ENCODE results near the gene KRTAP15-1. TPM values are rescaled to one million over a fixed set of nuclear protein-coding genes. Genes with fewer than 3 reads are reported as not detected.

Gene KRTAP15-1
- total RNA-seq, 1 experiment from 2014 or later = not detected

GRCh38 chr21:30479259-30479658 is 39.2 kb downstream of the KRTAP15-1 start:
- Histone ChIP-seq H3K4me2 (ENCODE audit: low read length) (no peak overlapping the region), H3K79me2 (ENCODE audit: low read length) (no peaks in the 10 kb centered on the region), H4K20me1 (ENCODE audit: low read length) (no peaks in the 10 kb centered on the region), H3K27ac (ENCODE audit: low read length) (no peak overlapping the region), H3K4me1 (ENCODE audit: insufficient read depth, low read length) (no peaks in the 10 kb centered on the region), H2AFZ (ENCODE audit: low read length) (no peak overlapping the region), H3K9me3 (ENCODE audit: low read length) (no peaks in the 10 kb centered on the region), H3F3A (ENCODE audit: low read length, unreplicated experiment) (no peaks in the 10 kb centered on the region), H3K9me2 (replicated peaks; ENCODE audit: low read length) (no peaks in the 10 kb centered on the region), H3K9ac (ENCODE audit: low read length) (no peak overlapping the region), H3K36me3 (ENCODE audit: low read depth, low read length) (no peaks in the 10 kb centered on the region), H3K4me3 (ENCODE audit: low read length) (no peak overlapping the region), H3K27me3 (ENCODE audit: low read length) (peaks cover 10% of the 10 kb centered on the region; the same call in 1 of the 2 replicates)
- no peak for TF ChIP-seq EZH2 (IDR thresholded peaks at IDR 0.05; ENCODE audit: low read length, unreplicated experiment)
- no peak for TF ChIP-seq EZH2phosphoT487 (IDR thresholded peaks at IDR 0.05; ENCODE audit: borderline replicate concordance, low read length)
- TF ChIP-seq, protein P1, sequence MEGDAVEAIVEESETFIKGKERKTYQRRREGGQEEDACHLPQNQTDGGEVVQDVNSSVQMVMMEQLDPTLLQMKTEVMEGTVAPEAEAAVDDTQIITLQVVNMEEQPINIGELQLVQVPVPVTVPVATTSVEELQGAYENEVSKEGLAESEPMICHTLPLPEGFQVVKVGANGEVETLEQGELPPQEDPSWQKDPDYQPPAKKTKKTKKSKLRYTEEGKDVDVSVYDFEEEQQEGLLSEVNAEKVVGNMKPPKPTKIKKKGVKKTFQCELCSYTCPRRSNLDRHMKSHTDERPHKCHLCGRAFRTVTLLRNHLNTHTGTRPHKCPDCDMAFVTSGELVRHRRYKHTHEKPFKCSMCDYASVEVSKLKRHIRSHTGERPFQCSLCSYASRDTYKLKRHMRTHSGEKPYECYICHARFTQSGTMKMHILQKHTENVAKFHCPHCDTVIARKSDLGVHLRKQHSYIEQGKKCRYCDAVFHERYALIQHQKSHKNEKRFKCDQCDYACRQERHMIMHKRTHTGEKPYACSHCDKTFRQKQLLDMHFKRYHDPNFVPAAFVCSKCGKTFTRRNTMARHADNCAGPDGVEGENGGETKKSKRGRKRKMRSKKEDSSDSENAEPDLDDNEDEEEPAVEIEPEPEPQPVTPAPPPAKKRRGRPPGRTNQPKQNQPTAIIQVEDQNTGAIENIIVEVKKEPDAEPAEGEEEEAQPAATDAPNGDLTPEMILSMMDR (conservative IDR thresholded peaks at IDR 0.05; ENCODE audit: low read depth, low read length) = no peak
- intact Hi-C loops (cut with micrococcal nuclease) = no loop called here
- CTCF ChIA-PET = no interaction called here
- no peak for DNase-seq
- POLR2A ChIA-PET (ENCODE audit: unreplicated experiment) = no interaction called here
- no TSS peak for BruUV-seq (replicated peaks)
- ATAC-seq = no peak

DNA sequence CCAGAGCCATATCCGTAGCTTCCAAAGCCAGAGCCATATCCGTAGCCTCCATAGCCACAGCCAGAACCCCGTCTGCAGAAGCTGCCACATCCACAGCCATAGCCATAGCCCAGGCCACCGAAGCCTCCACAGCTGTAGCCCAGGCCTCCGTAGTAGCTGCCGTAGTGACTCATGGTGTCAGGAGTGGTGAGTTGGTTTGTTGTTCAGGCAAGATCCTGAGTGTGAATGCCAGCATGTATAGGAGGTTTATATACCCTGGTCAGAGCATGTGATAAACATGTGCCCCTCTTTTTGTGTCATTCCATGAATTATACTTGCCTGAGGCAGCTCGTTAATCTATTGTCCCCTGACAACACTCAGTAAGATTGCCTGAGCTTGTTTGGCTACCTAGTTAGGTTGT is 40.1 kb downstream of the KRTAP15-1 start, which contains the start of gene KRTAP19-1:
KRTAP19-1 (minus strand) TSS at position 223 of the 400 bp plus-strand sequence; CDS start at position 173, 50 bp downstream.
- ChIA-PET CTCF (no interaction called here), POLR2A (ENCODE audit: unreplicated experiment) (no interaction called here)
- no peak for TF ChIP-seq EZH2phosphoT487 (IDR thresholded peaks at IDR 0.05; ENCODE audit: borderline replicate concordance, low read length)
- TF ChIP-seq, protein P1 (conservative IDR thresholded peaks at IDR 0.05; ENCODE audit: low read depth, low read length) = no peak
- TF ChIP-seq EZH2 (IDR thresholded peaks at IDR 0.05; ENCODE audit: low read length, unreplicated experiment) = no peak
- Histone ChIP-seq H3F3A (ENCODE audit: low read length, unreplicated experiment) (no peaks in the 10 kb centered on the region), H3K36me3 (ENCODE audit: low read depth, low read length) (no peaks in the 10 kb centered on the region), H4K20me1 (ENCODE audit: low read length) (no peaks in the 10 kb centered on the region), H3K9me2 (replicated peaks; ENCODE audit: low read length) (no peaks in the 10 kb centered on the region), H3K27ac (ENCODE audit: low read length) (no peak within 1 kb of the TSS), H3K4me3 (ENCODE audit: low read length) (no peak within 1 kb of the TSS), H3K9me3 (ENCODE audit: low read length) (no peaks in the 10 kb centered on the region), H3K79me2 (ENCODE audit: low read length) (no peaks in the 10 kb centered on the region), H3K27me3 (ENCODE audit: low read length) (peaks cover 10% of the 10 kb centered on the region; the same call in 1 of the 2 replicates), H3K4me1 (ENCODE audit: insufficient read depth, low read length) (no peaks in the 10 kb centered on the region), H3K9ac (ENCODE audit: low read length) (no peak within 1 kb of the TSS), H3K4me2 (ENCODE audit: low read length) (no peak within 1 kb of the TSS), H2AFZ (ENCODE audit: low read length) (no peak within 1 kb of the TSS)
- no peak for DNase-seq
- BruUV-seq (replicated peaks) = no TSS peak
- intact Hi-C loops (cut with micrococcal nuclease) = no loop called here
- no peak; the same call in 1 of the 2 replicates for ATAC-seq

DNA sequence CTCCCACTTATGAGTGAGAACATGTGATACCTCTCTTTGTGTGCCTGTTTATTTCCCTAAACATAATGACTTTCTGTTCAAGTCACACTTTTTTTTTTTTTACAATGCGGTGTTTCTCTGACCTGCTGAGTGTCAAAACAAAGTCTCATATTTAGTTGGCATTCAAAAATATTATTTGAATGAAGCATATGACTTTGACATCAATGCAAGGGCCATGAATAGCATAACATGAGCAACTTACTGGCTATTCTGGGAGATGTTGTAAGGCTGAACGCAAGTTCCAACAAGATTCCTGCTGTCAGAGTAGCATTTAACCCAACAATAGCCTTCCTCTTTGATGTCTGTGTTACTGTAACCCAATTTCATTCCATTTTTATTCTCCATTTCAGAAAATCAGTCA is 42.1 kb downstream of the KRTAP15-1 start:
- Histone ChIP-seq H3K36me3 (ENCODE audit: low read depth, low read length) (no peaks in the 10 kb centered on the region), H3K4me1 (ENCODE audit: insufficient read depth, low read length) (no peaks in the 10 kb centered on the region), H3K79me2 (ENCODE audit: low read length) (no peaks in the 10 kb centered on the region), H3K27ac (ENCODE audit: low read length) (no peak overlapping the region), H3F3A (ENCODE audit: low read length, unreplicated experiment) (no peaks in the 10 kb centered on the region), H3K9me2 (replicated peaks; ENCODE audit: low read length) (no peaks in the 10 kb centered on the region), H3K27me3 (ENCODE audit: low read length) (peaks cover 10% of the 10 kb centered on the region; the same call in 1 of the 2 replicates), H3K9ac (ENCODE audit: low read length) (no peak overlapping the region), H3K4me2 (ENCODE audit: low read length) (no peak overlapping the region), H4K20me1 (ENCODE audit: low read length) (no peaks in the 10 kb centered on the region), H3K4me3 (ENCODE audit: low read length) (no peak overlapping the region), H3K9me3 (ENCODE audit: low read length) (no peaks in the 10 kb centered on the region), H2AFZ (ENCODE audit: low read length) (no peak overlapping the region)
- CTCF ChIA-PET = no interaction called here
- intact Hi-C loops (cut with micrococcal nuclease) = no loop called here
- no peak for TF ChIP-seq EZH2phosphoT487 (IDR thresholded peaks at IDR 0.05; ENCODE audit: borderline replicate concordance, low read length)
- TF ChIP-seq EZH2 (IDR thresholded peaks at IDR 0.05; ENCODE audit: low read length, unreplicated experiment) = no peak
- TF ChIP-seq, protein P1 (conservative IDR thresholded peaks at IDR 0.05; ENCODE audit: low read depth, low read length) = no peak
- no peak for DNase-seq
- BruUV-seq (replicated peaks) = no TSS peak
- no peak for ATAC-seq
- POLR2A ChIA-PET (ENCODE audit: unreplicated experiment) = no interaction called here
